Cerebellar cortex (tissue), 1 donor: ENCODE measurements around the gene MYO5A.

Experiments used
- DNase-seq: peaks from one replicate; pipeline ENCODE4 v3.0.0-alpha.2; 2015; ENCODE audit warnings: low spot score

MYO5A gene

DNA sequence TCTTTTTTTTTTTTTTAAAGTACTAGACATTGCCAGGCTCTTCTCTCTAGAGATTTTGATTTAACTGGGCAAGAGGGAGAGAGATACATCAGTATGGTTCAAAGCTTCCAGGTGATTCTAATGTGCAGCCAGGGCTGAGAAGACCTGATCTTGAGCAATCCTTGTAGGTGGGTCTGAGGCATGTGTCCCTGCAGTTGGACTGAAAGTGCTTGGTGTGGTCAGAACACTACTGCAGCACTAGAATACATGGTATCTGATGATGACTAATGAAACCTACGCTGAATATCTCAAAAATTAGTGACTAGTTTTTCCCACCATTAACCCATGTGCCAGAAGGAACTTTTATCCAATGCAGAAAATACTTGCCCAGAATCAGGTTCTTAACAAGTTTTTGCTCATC lies 198.7 kb downstream of the MYO5A start:
- no peak for DNase-seq

DNA sequence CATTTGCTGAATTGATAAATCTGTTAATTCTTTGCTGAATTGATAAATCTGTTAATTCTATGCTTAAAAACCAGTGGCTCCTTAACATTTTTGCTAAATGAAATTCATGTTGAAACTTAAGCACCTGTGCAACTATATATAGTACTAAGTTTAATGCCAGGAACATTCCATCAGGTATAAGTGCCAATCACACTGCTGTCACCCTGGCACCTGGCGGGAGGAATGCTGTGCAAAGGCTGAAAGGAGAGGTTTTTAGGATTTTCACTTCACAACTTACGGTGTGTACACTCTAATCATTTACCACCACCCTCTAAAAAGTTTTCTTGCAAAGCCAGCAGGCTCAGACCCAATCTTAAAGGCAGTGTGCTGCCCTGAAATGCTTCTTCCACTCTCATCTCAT lies 199.5 kb downstream of the MYO5A start:
- no peak for DNase-seq

DNA sequence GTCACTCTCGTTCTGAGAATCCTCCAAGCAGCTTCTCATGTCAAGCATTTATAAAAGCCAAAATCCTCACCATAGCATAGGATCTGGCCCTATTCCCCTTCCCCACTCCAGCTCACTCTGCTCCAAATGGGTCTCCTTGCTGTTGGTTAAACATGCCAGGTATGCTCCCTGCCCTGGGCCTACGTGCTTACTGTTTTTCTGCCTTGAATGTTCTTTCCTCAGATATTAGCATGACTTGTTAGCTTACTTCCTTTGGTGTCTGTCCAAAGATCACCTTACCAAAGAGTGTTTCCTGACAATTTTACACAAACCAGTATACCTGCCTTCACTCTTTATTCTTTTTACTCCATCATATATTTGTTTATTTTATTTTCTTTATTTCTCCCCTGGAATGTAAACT lies 200.0 kb downstream of the MYO5A start:
- no peak for DNase-seq

DNA sequence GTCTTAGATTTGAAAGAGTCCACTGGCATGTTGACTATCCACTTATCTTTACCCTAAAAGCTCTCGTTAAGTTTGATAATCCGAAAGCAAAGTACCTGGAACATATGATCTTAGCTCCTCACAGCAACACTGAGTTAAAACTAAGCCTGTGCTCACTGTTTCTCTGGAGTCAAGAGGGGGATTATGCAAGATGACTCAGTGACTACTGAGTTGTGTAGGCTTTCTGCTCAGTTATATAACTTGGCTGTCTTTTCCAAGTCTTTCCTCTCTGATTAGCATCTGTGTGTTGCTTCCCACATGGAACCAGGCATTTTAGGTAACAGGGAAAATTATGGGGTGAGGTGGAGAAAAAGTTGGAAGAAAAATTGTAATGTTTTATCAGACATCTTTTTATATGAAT lies 201.9 kb downstream of the MYO5A start:
- DNase-seq, result no peak

DNA sequence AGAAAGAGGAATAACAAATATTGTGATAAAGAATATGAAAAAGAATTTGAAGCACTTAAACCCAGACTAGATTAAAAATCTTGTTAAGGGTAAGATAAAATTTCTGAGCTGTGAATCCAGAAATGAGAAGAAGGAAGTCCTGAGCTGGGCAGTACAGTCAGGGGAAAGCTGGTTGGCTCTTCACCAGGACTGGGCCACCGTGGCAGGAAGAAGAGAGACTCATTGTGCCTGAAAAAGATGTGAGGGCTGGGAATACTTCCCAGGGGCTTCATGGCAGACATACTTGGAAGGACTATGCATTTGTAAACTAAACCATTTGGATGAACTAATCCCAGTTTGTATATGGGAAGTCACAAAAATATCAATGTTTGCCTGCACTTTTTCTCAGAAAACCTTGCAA lies 204.6 kb downstream of the MYO5A start:
- no peak for DNase-seq

DNA sequence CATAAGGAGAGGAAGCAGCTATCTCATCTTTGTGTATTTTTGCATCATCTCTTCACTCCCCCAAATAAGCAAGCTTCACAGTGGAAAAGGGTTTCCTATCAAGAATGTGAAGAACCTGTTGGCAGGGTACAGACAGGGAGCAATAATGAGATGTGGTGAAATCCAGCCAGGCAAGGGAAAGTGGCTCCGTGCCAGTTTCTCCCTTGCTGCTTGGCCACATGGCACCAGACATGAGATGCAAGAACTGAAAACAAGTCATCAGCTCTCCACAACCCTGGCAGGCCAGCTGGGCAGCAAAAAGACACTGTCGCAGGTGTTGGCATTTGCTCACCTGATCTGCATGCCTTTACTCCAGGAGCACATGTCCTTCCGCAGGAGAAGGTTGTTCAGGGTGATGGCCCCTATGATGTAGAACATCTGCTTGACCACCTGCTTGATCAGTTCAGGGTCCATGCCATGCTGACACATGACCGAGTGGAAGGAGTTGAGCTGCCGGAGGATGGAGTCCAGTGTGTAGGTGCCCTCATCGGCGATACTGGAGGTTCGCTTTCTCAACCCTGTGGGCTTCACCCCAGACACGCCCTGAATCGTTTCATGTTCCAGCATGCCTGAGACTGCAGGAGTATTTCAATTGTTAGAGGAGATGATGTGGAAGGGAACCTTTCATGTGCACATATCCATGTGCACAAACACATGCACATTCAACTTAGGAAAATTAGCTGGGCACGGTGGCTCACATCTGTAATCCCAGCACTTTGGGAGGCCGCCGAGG lies 209.8 kb downstream of the MYO5A start:
- peak; percentile 98 for DNase-seq

DNA sequence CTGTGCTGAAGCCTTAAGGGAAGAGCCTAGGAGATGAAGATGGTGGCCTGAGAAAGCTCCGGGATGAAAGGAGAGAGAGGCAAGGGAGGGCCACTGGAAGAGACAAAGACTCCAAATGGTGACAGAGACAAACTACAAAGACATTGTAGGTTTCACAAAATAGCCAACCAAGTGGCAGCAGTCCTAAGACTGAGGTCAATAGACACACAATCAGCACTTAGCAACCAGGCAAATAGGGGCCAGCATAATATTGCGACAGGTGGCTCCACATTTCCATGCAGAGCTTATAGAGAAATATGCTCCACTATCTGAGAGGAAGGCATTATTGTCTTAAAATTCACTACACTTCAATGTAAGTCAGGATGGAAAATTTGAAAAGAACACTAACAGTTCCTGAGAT lies 211.0 kb downstream of the MYO5A start:
- DNase-seq, result no peak

DNA sequence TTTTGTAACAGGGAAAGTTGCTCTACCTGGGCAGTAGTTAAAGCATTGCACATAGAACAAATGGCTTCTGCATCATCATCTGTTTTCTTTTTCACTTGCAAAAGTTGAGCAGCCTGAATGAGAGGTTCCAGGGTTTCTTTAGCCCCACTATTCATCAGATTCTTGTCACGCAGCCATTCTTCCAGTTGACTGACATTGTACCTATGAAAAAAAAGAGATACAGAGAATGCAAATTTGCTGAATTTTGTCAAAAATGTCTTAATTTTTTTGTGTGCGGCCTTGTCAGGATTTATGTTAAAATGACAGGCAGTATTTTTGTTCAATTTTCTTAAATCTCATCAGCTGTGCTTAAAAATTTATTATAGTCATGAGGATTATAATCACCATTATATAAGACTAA lies 211.7 kb downstream of the MYO5A start:
- DNase-seq, result no peak

DNA sequence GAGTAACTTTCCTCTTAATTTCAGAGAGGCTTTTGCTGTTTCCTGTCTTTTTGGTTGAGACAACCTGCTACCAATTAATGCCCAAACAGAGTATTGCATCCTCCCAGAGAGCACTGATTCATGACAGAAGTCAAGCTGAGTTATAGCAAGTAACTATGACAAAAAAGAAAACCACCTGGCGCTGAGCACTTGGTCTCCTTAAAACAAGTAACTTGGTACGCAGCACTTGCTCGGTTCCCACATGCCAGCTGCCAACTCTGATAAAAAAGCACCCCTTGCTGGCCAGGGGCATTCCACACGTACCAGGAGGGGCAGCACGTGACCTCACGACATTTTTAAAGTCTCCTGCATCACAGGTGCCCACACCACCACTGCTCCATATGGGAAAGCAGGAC lies 219.5 kb downstream of the MYO5A start:
- no peak for DNase-seq

DNA sequence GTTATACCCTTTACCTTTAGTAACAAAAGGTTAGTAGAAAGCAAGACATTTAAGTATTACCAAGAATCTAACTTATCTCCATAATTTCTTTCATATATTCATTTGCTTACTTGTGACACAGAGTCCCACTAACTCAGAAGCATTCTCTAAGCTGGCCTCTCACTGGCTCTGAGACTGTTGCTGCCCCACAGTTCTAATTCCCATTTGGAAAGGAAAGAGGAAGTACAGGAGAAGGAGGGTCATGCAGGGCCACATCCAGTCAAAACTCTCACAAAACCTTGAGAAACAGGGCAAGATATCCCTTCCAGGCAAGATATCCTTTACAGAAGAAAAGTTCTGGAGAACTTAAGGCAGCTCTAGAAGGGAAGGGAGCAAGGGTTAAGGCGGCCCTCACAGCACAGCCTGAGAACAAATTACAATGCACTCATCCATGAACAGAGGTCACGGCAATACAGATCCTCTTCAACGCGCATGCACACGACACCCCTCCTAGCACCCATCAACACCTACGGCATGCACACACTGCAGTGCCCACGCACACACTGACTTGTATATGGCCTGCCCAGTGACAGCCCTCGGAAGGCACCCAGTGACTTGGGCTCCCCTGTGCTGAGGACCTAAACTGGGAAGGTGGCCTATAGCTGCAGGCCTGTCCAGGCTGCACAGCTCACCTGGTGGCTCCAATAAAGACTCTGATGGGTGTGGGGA lies 220.1 kb downstream of the MYO5A start:
- no peak for DNase-seq

DNA sequence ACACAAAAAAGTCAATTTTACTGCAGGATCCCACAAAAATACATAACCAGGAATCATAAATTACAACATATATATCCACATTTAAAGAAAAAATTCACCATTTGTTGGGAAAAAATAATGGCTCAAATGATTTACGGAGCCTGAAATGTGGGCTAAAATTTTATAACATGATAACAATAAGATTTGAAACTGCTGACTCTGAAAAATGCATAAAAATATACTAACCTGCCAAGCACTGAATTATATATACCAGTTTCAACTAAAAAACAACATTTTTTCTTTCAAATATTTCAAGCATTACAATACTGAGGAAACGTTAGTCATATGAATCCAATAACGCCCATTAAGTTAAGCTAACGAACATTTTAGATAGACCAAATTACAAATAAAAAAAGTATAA lies 220.8 kb downstream of the MYO5A start:
- no peak for DNase-seq

DNA sequence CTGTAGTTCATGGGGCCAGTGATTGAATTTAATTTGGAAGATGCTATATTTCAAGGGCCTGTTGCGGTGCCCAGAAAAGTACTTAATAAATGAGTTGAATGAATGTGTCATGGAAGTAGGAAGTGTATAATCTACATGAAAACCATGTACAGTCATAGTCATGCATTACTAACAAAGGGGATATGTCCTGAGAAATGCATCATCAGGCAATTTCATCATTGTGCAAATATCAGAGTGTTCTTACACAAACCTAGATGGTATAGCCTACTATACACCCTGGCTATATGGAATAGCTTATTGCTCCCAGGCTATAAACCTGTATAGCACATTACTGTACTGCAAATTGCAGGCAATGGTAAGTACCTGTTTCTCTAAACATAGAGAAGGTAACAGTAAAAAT lies 222.4 kb downstream of the MYO5A start:
- DNase-seq, result no peak

DNA sequence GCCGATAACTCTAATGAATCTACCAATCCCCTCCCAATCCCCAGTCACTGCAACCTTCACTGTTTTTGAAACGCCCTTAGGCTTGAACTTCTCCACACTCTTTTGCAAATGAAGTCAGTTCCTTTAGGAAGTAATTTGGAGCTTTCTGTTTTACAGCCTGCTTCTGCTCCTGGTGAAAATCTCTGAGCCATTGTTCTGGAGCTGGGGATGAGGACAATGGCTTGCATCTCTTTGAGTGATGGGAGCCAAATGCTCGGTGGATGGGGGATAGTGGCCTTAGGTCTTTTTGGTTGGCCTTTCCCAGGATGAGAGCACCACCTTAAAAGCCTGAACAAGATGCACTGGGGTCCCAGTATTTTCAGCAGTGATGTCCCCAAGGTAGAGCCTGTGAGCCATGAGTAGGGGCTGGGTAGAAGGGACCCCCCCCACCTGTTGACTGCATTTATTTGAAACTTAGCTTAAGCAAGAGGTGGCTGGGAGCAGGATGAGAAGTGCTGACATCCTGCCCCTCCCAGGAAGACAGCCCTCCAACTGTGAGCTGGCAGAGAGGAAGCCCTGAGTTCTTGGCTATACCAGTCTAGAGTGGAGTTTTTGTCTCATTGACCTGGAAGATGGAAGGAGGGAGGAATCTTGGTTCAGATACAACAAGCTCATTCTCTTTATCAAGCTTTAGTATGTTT lies 225.4 kb downstream of the MYO5A start:
- no peak for DNase-seq

DNA sequence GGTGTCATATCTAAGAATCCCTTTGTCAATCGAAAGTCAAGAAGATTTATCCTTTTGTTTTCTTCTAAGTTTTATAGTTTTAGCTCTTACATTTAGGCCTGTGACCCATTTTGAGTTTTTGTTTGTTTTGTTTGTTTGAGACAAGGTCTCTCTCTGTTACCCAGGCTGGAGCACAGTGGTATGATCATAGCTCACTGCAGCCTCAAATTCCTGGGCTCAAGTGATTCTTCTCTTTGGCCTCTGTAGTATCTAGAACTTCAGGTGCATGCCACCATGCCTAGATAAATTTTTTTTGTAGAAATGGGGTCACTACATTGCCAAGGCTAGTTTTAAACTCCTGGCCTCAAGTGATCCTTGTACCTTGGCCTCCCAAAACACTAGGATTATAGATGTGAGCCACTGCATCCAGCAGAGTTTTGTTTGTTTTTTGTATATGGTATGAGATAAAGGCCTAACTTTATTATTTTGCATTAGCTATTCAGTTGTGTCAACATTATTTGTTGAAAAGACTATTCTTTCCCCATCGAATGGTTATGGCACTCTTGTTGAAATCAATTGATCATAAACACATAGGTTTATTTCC lies 227.3 kb downstream of the MYO5A start:
- DNase-seq, result no peak

DNA sequence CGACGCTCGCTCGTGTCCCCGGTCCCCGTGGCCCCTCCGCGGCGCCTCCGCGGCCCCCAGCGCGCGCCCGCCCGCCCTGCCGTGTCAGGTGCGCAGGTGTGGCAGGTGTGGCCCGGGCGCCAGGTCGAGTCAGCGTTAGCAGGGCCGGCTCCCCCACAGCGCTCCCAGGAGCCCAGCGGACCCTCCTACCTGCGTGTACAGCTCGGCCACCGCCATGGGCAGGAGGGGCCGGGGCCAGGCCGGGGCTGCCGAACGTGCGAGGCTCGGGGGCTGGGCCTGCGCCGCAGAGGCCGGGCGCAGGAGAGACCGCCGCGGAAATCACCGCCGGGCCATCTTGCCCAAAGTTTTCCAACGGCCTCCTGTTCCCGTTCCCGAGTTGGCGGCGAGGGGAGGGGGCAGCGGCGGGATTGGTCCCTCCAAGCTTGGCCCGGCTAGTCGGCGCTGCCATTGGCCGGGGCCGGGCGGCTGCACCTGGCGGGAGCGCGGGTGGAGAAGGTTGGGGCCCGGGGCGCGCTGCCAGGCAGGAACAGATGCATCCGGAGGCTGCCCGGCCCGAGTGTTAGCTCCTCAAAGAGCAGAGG lies 233.2 kb downstream of the MYO5A start, which contains the start of gene MYO5C:
MYO5C (minus strand) TSS at position 384 of the 581 bp plus-strand sequence; CDS start at position 216, 168 bp downstream.
- DNase-seq, result peak; percentile 90

DNA sequence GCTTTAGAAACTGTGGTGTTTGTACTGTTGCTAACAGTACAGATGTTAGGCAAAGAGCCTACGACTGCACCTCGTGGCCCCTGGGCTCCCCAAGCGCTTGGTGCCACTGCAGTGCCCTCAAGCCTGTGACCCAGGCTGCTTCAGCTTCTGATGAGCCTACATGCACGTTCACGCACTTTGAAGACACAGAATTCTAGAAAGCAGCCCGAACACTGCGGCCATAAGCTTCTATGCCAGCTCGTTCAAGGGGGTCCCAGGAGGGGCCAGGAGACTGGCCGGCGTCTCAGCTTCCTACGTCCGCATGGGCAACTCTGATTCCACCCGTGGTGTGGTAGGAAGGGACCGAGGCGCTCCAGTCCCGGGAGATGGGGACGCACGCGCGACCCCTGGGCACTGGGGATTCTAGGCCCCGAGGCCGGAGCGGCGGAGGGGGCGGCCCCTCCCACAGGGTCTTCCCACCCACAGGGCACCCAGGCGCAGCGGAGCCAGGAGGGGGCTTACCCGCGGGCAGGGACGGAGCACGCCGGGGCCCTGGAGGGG lies 233.7 kb downstream of the MYO5A start:
- DNase-seq, result peak; percentile 41

DNA sequence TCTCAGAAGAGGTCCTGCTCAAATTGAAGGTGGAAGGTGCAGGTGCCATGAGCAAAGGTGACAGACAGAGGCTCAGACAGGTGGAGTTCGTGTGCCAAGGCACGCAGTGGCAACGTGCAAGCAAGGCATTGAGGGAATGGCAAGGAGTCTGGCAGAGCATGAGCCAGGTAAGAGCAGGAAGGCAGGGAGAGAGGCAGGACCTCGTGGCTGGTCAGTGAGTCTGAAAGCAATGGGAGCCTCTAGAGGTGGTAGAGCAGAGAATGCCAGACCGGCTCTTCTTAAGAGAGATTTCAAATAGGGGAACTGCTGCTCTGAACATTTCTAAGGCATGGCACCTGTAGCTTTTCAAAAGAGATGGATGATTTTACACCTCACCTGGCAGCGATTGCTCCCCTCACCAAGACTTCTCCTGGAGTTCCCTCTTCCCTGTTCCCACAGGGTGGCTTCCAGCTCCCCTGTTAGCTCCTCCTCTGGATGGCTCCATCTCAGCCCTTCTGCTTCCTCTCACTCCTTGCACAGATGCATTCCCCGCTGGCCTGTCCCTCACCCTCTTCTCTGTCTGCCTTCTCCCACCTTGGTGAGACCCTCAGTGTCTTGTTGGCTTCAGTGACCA lies 235.8 kb downstream of the MYO5A start:
- peak; percentile 75 for DNase-seq

DNA sequence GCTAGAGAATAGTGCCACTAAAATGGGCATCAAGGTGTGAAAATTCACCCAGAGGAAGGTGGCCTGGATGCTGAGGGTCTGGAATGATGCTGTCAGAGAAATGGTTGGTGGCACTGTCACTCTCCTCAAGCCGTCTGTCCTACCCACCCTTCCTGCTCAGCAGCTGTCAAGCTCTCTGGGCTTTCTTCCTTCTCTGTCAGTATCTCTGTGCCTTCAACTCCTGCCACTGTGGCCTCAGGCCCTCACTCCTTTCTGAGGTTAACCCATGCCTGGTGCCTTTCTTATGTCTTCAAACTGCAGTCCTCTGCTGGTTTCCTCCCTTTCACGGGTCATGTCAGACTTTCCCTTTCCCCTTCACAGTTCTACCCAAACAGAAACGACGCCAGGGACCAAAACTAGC lies 237.5 kb downstream of the MYO5A start:
- no peak for DNase-seq

DNA sequence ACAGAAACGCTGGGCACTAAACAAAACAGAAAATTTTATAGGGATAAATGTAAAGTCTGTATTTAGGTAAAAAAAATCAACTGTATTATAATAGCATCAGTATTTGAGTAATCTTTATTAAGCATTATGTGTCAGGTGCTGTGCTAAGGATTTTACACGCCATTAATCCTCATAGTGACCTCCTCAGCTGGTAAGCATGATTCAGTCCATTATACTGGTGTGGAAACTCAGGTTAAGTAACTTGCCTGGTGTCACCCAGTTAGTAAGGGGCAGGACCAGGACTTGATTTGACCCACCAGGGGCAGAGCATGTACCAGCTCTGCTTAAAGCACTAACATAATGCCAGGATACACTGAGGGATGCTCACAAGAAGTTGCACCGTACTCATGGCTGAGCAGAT lies 237.9 kb downstream of the MYO5A start:
- no peak for DNase-seq

DNA sequence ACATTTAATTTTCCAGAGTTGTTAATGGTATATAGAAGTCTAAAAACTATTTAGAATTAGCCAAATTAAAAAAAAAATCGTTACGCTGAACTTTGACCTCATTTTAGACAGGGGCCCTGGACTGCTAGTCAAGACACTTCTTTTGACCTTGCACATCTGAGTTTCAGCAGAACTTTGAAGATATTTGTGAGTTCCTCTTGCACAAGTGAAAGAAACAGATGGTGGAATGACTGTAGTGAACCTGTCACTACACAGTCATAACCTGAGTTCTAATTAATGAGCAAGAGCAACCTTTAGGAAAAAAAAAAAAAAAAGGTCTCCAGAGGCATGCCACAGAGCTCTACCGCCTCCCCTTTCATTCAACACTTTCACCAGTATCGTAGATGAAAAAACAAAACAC lies 238.4 kb downstream of the MYO5A start:
- no peak for DNase-seq

DNA sequence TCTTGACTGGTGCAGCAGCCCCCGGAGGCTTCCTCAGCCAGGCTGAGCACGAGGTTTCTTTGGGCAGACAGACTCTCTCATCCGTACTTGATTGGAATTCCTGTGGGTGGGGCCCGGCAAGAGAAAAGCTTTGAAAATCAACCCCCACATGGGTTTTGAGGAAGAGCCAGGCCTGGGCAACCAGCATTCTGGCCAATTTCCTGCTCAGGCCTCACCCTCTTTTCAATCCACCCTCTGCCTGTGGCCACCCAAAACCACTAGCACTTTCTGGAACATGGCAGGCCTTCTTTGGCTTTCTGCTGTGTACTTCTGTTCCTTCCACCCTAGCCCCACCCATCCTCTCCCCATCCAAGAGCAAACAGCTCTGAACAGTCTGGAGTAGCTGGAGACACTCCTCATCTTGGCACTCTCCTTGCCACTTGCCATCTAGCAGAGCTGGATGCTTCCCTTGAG lies 239.0 kb downstream of the MYO5A start:
- no peak for DNase-seq

DNA sequence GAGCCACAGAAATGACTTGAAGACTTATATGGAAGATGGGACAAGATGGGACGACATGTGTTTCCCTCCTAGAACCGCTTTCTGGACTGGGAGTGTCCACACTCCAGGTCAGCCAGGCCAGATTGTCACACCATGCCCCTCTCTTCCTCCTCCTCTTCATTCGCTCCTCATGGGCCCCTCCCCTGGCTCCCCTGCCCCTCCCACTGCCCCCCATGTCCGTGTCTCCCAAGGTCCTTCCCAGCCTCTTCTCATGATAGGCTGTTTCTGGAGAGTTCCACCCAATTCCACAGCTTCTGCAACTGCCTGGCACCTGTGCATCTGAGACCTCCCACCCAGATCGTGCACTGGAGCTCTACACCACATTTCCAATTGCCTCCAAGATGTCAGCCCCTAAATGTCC lies 239.7 kb downstream of the MYO5A start:
- DNase-seq, result no peak
